ENCODE results near the gene HLA-DMA.

DNA sequence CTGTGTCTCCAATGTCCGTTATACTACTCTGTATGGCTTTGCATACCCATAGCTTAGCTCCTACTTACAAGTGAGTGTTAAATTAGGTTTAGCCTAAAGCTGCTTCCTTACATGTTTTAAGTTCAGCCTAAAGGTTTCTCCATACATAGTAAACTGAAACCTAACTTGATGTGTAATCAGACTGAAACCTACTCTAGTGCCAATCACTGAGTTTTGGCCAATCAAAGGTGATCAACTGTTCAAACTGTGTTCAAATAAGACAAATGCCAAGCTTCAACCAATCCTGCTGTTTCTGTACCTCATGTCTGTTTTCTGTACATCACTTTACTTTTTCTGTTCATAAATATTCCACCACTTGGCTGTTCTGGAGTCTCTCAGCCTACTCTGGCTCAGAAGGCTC, 36.5 kb upstream of the HLA-DMA start:
- TF ChIP-seq, protein P1, sequence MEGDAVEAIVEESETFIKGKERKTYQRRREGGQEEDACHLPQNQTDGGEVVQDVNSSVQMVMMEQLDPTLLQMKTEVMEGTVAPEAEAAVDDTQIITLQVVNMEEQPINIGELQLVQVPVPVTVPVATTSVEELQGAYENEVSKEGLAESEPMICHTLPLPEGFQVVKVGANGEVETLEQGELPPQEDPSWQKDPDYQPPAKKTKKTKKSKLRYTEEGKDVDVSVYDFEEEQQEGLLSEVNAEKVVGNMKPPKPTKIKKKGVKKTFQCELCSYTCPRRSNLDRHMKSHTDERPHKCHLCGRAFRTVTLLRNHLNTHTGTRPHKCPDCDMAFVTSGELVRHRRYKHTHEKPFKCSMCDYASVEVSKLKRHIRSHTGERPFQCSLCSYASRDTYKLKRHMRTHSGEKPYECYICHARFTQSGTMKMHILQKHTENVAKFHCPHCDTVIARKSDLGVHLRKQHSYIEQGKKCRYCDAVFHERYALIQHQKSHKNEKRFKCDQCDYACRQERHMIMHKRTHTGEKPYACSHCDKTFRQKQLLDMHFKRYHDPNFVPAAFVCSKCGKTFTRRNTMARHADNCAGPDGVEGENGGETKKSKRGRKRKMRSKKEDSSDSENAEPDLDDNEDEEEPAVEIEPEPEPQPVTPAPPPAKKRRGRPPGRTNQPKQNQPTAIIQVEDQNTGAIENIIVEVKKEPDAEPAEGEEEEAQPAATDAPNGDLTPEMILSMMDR (IDR thresholded peaks at IDR 0.05) = no peak
- TF ChIP-seq POLR2AphosphoS5 (IDR thresholded peaks at IDR 0.05; ENCODE audit: low read depth, low read length) = no peak
